HepG2 (cell line): ENCODE measurements around the gene SLC9A8. TPM values are rescaled to one million over a fixed set of nuclear protein-coding genes. Genes with fewer than 3 reads are reported as not detected.

ENCODE experiments used
- DDIT3 ChIP-seq: sonication (generic); formaldehyde crosslinking; IDR thresholded peaks from 2 replicates; pipeline ENCODE4 v1.4.0; 2020; ENCODE audit warnings: mild to moderate bottlenecking, missing genetic modification reagents
- GFI1 ChIP-seq: sonication (generic); formaldehyde crosslinking; IDR thresholded peaks from 2 replicates; pipeline ENCODE4 v1.5.0; 2020; ENCODE audit warnings: missing genetic modification reagents, mild to moderate bottlenecking, borderline replicate concordance
- GRHL1 ChIP-seq: sonication (generic); formaldehyde crosslinking; conservative IDR thresholded peaks from 2 replicates; pipeline ENCODE4 v1.8.0; 2022; ENCODE audit warnings: missing genetic modification reagents
- HMGXB4 ChIP-seq, 2 experiments: sonication (generic) in 1 of 2; formaldehyde crosslinking in 1 of 2; IDR thresholded peaks; 2 replicates each; pipeline versions ENCODE4 v1.4.0 to v1.6.1; 2018 to 2020; ENCODE audit warnings: missing genetic modification reagents in 2 of 2, borderline replicate concordance in 1 of 2, low read depth in 1 of 2, mild to moderate bottlenecking in 1 of 2, missing biosample characterization in 1 of 2
- KDM2A ChIP-seq: sonication (generic); formaldehyde crosslinking; IDR thresholded peaks from 2 replicates; pipeline ENCODE4 v1.4.0; 2020; ENCODE audit warnings: low read depth, missing genetic modification reagents, borderline replicate concordance
- LCORL ChIP-seq, 2 experiments: fragments of 450-650 bp in 1 of 2; sonication (generic) in 1 of 2; formaldehyde crosslinking in 1 of 2; IDR thresholded peaks; 2 replicates each; pipeline versions ENCODE4 v1.5.0 to v1.6.1; 2017 to 2020; ENCODE audit warnings: antibody characterized with exemption in 1 of 2, missing genetic modification reagents in 1 of 2
- MED13 ChIP-seq: sonication (generic); formaldehyde crosslinking; IDR thresholded peaks from 2 replicates; pipeline ENCODE4 v1.5.0; 2020; ENCODE audit warnings: missing genetic modification reagents
- NCOA1 ChIP-seq: sonication (generic); formaldehyde crosslinking; IDR thresholded peaks from 2 replicates; pipeline ENCODE4 v1.9.0; 2021; ENCODE audit warnings: missing genetic modification reagents
- NCOA5 ChIP-seq: sonication (generic); formaldehyde crosslinking; IDR thresholded peaks from 2 replicates; pipeline ENCODE4 v1.4.0; 2020; ENCODE audit warnings: missing genetic modification reagents
- POLR2AphosphoS5 ChIP-seq: IDR thresholded peaks from 2 replicates; pipeline ENCODE4 v1.6.1; 2012; ENCODE audit warnings: low read depth, low read length
- RFX1 ChIP-seq: fragments of 450-650 bp; IDR thresholded peaks from 2 replicates; pipeline ENCODE4 v1.6.1; 2017
- RFXANK ChIP-seq: IDR thresholded peaks from 2 replicates; pipeline ENCODE4 v1.6.1; 2016
- THAP11 ChIP-seq: IDR thresholded peaks from 2 replicates; pipeline ENCODE4 v1.6.1; 2016; ENCODE audit warnings: missing biosample characterization, missing genetic modification reagents
- ZBTB39 ChIP-seq: sonication (generic); formaldehyde crosslinking; IDR thresholded peaks from 2 replicates; pipeline ENCODE4 v1.5.0; 2020; ENCODE audit warnings: missing genetic modification reagents
- ZKSCAN8 ChIP-seq: IDR thresholded peaks from 2 replicates; pipeline ENCODE4 v1.6.1; 2016; ENCODE audit warnings: borderline replicate concordance, missing genetic modification reagents, missing compliant biosample characterization
- ZNF136 ChIP-seq: sonication (generic); formaldehyde crosslinking; IDR thresholded peaks from 2 replicates; pipeline ENCODE4 v1.8.1; 2022; ENCODE audit warnings: low read depth, mild to moderate bottlenecking, moderate library complexity, missing genetic modification reagents
- ZNF253 ChIP-seq: sonication (generic); formaldehyde crosslinking; IDR thresholded peaks from 2 replicates; pipeline ENCODE4 v1.8.0; 2022; ENCODE audit warnings: mild to moderate bottlenecking, missing genetic modification reagents, borderline replicate concordance
- ZNF441 ChIP-seq: sonication (generic); formaldehyde crosslinking; IDR thresholded peaks from 2 replicates; pipeline ENCODE4 v1.7.0; 2021; ENCODE audit warnings: missing genetic modification reagents, borderline replicate concordance
- ZNF543 ChIP-seq: sonication (generic); formaldehyde crosslinking; IDR thresholded peaks from 2 replicates; pipeline ENCODE4 v1.4.0; 2020; ENCODE audit warnings: mild to moderate bottlenecking, missing genetic modification reagents
- ZNF570 ChIP-seq: sonication (generic); formaldehyde crosslinking; IDR thresholded peaks from 2 replicates; pipeline ENCODE4 v1.4.0; 2020; ENCODE audit warnings: mild to moderate bottlenecking, missing genetic modification reagents, borderline replicate concordance
- ZNF670 ChIP-seq: sonication (generic); formaldehyde crosslinking; IDR thresholded peaks from 2 replicates; pipeline ENCODE4 v1.8.0; 2022; ENCODE audit warnings: mild to moderate bottlenecking, missing genetic modification reagents, borderline replicate concordance
- ZNF841 ChIP-seq: sonication (generic); formaldehyde crosslinking; IDR thresholded peaks from 2 replicates; pipeline ENCODE4 v1.8.1; 2023; ENCODE audit warnings: missing genetic modification reagents, borderline replicate concordance
- ZSCAN20 ChIP-seq: sonication (generic); formaldehyde crosslinking; IDR thresholded peaks from 2 replicates; pipeline ENCODE4 v1.4.0; 2020; ENCODE audit warnings: missing genetic modification reagents, mild to moderate bottlenecking, borderline replicate concordance
- ZSCAN25 ChIP-seq: sonication (generic); formaldehyde crosslinking; IDR thresholded peaks from 2 replicates; pipeline ENCODE4 v1.8.0; 2022; ENCODE audit warnings: mild to moderate bottlenecking, missing genetic modification reagents
- polyA plus RNA-seq, 8 experiments: library from polyadenylated mRNA; depleted of rRNA in 3 of 8; stranded (reverse) in 7 of 8; unstranded in 1 of 8; fragments of >200 nt; fragmentation: Illumina TruSeq in 4 of 8; extraction: Trizol in 4 of 8; gene quantifications; 2 replicates each; pipeline versions ENCODE4 v1.2.1 to v1.2.3, GENCODE V29; 2011 to 2016; ENCODE audit warnings: low read depth in 4 of 8, missing spikeins in 1 of 8, mixed read lengths in 1 of 8; ENCODE audit not compliant: insufficient read depth in 1 of 8
- total RNA-seq, 5 experiments: library from RNA; depleted of rRNA; stranded (reverse); fragments of >200 nt; fragmentation: Illumina TruSeq; extraction: Trizol; gene quantifications; 2 replicates each; pipeline ENCODE4 v1.2.3, GENCODE V29; 2016; ENCODE audit warnings: low read depth in 1 of 5

Gene SLC9A8
- total and polyA plus RNA-seq, 2 of the 13 experiments (the other 11 are each of a cell fraction or from before 2014, with no cell fraction given) = 4.1 to 7.4 TPM

- TF ChIP-seq ZNF253 (CRISPR knock-in tag) = no peak
- no peak for TF ChIP-seq DDIT3 (CRISPR knock-in tag)
- no peak for TF ChIP-seq ZNF136 (CRISPR knock-in tag)
- TF ChIP-seq NCOA1 = no peak
- peak; percentile 95 for TF ChIP-seq KDM2A (CRISPR knock-in tag)
- TF ChIP-seq ZKSCAN8 = peak; percentile 63; the same call in 1 of the 2 replicates
- peak; percentile 37; the same call in 1 of the 2 replicates for TF ChIP-seq LCORL (IDR thresholded peaks at IDR 0.05)
- no peak for TF ChIP-seq LCORL (CRISPR knock-in tag; IDR thresholded peaks at IDR 0.05)
- peak; percentile 40; the same call in 1 of the 2 replicates for TF ChIP-seq RFXANK (CRISPR knock-in tag)
- TF ChIP-seq ZBTB39 (CRISPR knock-in tag) = peak; percentile 2; the same call in 1 of the 2 replicates
- peak; percentile 84 to 90; a peak in 3 of 4 replicates for TF ChIP-seq HMGXB4 (CRISPR knock-in tag; IDR thresholded peaks at IDR 0.05; ENCODE audit: borderline replicate concordance in 1 of 2, low read depth in 1 of 2)
- TF ChIP-seq ZNF441 = no peak
- 0 out of 2 replicates have a peak, but pooled peaks have one; percentile 48 for TF ChIP-seq MED13 (CRISPR knock-in tag)
- TF ChIP-seq POLR2AphosphoS5 = peak; percentile 94
- peak; percentile 72; the same call in 1 of the 2 replicates for TF ChIP-seq ZNF670
- TF ChIP-seq ZSCAN25 (CRISPR knock-in tag) = no peak
- TF ChIP-seq NCOA5 (CRISPR knock-in tag) = no peak
- peak; percentile 88; the same call in 1 of the 2 replicates for TF ChIP-seq ZNF543 (CRISPR knock-in tag)
- TF ChIP-seq ZNF841 (CRISPR knock-in tag) = peak; percentile 62; the same call in 1 of the 2 replicates
- TF ChIP-seq ZSCAN20 (CRISPR knock-in tag) = 0 out of 2 replicates have a peak, but pooled peaks have one; percentile 75
- peak; percentile 83 for TF ChIP-seq THAP11
- no peak for TF ChIP-seq ZNF570
- TF ChIP-seq GRHL1 (CRISPR knock-in tag) = no peak
- TF ChIP-seq RFX1 = no peak
- TF ChIP-seq GFI1 (CRISPR knock-in tag) = peak; percentile 76
Observed at GRCh38 chr20:49936153-49937026, 123.8 kb downstream of the SLC9A8 start, which contains the start of gene RNF114 (continued).
